ENCODE data around the gene FYN. TPM values are rescaled to one million over a fixed set of nuclear protein-coding genes. Genes with fewer than 3 reads are reported as not detected.

FYN gene
- polyA plus RNA-seq, 1 experiment = 55.1 TPM

DNA sequence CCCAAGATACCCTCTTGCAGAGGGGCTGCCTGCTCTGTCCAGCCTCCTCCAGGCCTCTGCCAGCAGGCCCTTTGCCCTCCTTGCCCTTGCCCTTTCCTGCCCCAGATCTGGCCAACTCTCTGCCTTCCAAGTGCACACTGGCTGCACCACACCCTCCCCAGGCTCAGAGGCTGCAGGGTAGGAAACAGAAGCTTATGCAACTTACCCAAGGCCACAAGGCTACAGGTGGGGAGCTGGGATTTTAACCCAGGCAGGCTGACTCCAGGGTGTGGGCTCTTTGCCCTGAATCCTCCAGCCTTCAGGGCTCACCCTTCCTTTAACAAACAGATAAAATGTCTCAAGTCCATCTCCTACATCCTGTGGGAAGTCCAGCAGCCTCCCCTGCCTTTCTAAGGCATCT, 253.1 kb downstream of the FYN start:
- POLR2A ChIA-PET = no interaction called here

DNA sequence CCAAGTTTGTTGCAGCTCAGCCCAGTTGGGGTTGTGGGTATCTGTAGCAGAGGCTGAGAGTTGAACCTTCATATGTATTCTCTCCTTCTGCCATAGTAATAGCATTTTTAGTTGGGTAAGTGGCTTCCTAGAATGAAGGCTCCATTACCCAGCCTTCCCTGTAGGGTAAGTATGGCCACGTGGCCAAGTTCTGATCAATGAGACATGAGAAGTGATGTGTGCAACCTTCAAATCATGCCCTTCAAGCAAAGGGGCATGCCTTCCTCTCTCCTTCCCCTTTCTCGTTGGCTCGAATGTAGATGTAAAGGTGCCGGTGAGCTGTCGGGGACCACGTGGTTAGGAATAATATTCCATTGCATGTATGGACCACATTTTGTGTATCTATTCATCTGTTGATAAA, 254.8 kb downstream of the FYN start:
- Histone ChIP-seq H3K36me3 (ENCODE audit: control insufficient read depth, insufficient read depth, low read length) (no peaks in the 10 kb centered on the region), H3K4me3 (ENCODE audit: low read depth, low read length) (no peak overlapping the region), H3K27me3 (ENCODE audit: control insufficient read depth, insufficient read depth, low read length) (peaks cover 9% of the 10 kb centered on the region)
- no peak for DNase-seq (ENCODE audit: low read depth)
- ChIA-PET POLR2A (no interaction called here), CTCF (no interaction called here)
- TF ChIP-seq, protein P1, sequence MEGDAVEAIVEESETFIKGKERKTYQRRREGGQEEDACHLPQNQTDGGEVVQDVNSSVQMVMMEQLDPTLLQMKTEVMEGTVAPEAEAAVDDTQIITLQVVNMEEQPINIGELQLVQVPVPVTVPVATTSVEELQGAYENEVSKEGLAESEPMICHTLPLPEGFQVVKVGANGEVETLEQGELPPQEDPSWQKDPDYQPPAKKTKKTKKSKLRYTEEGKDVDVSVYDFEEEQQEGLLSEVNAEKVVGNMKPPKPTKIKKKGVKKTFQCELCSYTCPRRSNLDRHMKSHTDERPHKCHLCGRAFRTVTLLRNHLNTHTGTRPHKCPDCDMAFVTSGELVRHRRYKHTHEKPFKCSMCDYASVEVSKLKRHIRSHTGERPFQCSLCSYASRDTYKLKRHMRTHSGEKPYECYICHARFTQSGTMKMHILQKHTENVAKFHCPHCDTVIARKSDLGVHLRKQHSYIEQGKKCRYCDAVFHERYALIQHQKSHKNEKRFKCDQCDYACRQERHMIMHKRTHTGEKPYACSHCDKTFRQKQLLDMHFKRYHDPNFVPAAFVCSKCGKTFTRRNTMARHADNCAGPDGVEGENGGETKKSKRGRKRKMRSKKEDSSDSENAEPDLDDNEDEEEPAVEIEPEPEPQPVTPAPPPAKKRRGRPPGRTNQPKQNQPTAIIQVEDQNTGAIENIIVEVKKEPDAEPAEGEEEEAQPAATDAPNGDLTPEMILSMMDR (IDR thresholded peaks at IDR 0.05; ENCODE audit: insufficient read depth, low read depth, low read length) = no peak

More for the DNA sequence above, 253.1 kb downstream of the FYN start:
- CTCF ChIA-PET = no interaction called here
- no peak overlapping the region for H3K4me3 ChIP-seq (ENCODE audit: low read depth, low read length)
- no peak for DNase-seq (ENCODE audit: low read depth)
- peaks cover 9% of the 10 kb centered on the region for H3K27me3 ChIP-seq (ENCODE audit: control insufficient read depth, insufficient read depth, low read length)
- TF ChIP-seq, protein P1 (IDR thresholded peaks at IDR 0.05; ENCODE audit: insufficient read depth, low read depth, low read length) = no peak
- no peaks in the 10 kb centered on the region for H3K36me3 ChIP-seq (ENCODE audit: control insufficient read depth, insufficient read depth, low read length)

DNA sequence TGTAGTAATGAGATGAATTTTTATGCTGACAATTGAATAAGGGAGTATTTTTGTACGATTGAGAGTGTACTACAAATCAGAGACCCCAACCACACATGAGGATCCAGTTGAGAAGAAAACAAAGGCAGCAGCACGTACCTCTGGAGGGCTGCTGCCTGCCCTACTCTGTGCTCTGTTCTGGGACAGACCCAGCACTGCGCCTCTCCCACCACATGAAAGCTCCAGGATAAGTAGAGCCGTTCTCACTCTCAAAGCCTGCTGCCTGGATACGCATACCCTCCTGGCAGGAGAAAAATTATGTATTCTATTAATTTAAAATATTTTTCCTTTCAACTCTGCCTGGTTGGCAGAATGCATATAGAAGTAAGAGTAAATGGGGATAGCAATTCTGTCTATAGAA, 256.1 kb downstream of the FYN start:
- CTCF ChIA-PET = no interaction called here
- TF ChIP-seq, protein P1 (IDR thresholded peaks at IDR 0.05; ENCODE audit: insufficient read depth, low read depth, low read length) = no peak
- Histone ChIP-seq H3K36me3 (ENCODE audit: control insufficient read depth, insufficient read depth, low read length) (no peaks in the 10 kb centered on the region), H3K27me3 (ENCODE audit: control insufficient read depth, insufficient read depth, low read length) (peaks cover 9% of the 10 kb centered on the region), H3K4me3 (ENCODE audit: low read depth, low read length) (no peak overlapping the region)
- POLR2A ChIA-PET = interaction anchor here (0.6 kb wide), 1 partner anchor 526 kb away, joined by 7 read pairs; no protein-coding TSS in a partner anchor
- DNase-seq (ENCODE audit: low read depth) = no peak

DNA sequence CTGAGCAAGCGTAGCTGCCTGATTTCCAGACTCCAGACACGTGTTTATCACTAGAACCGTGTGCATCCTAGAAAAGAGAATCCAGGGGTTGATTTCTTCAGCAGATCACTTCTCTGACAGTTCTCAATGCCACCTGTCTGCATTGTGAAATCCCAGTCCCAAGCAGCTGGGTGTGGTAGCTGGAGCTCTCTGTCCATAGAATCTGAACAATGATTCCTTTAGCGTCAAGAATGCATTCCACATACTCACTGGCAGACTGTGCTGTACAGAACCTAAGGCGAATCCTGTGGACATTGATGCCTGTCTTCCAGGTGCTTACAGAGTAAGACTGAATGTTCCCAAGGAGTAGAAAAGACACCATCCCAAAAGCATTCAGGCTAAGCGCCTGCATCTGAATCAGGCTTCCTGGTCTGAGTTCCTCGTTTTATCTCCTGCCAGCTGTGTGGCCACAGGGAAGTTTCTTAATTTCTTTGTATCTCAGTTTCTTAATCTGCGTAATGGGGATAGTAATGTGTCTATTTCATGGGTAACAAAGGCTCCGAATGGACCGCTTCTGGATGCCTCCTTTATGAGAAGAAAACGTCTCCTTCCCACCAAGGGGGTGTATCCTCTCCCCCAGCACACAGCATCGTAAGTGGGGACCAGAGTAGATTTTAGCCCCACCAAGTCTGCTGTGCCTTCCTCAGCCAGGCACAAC, 257.2 kb downstream of the FYN start:
- POLR2A ChIA-PET = no interaction called here
- CTCF ChIA-PET = interaction anchor here (0.8 to 1.0 kb wide), 2 partner anchors 10 to 13 kb away, joined by 3 read pairs; no protein-coding TSS in a partner anchor
- no peak for DNase-seq (ENCODE audit: low read depth)
- TF ChIP-seq, protein P1 (IDR thresholded peaks at IDR 0.05; ENCODE audit: insufficient read depth, low read depth, low read length) = no peak
- H3K4me3 ChIP-seq (ENCODE audit: low read depth, low read length) = no peak overlapping the region
- no peaks in the 10 kb centered on the region for H3K36me3 ChIP-seq (ENCODE audit: control insufficient read depth, insufficient read depth, low read length)
- peaks cover 9% of the 10 kb centered on the region for H3K27me3 ChIP-seq (ENCODE audit: control insufficient read depth, insufficient read depth, low read length)

DNA sequence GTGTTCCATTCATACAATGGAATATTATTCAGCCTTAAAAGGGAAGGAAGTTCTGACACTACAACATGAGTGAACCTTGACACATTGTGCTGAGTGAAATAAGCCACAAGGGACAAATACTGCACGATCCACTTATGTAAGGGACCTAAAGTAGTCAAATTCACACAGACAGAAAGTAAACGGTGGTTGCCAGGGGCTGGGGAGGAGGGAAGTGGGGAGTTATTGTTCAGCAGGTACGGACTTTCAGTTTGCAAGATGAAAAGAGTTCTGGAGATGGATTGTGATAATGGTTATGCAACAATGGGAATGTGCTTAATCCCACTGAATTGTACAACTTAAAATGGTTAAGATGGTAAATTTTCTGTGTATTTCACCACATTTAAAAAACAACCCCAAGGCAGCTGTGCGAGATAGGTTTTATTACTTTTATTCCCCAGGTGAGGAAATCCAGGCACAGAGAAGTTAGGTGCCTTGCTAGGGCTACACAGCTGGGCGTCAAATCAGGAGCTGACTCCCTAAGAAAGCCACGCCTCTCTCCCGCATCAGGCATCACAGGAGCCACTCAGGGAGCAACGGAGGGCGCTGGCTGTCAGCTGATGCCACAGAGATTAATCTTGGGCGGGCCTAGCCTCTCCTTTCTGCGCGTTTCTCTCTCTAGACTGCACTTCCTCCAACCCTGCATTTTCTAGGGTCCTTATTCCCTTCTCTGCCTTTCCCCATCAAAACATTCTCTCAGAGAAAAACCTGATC, 258.2 kb downstream of the FYN start:
- H3K36me3 ChIP-seq (ENCODE audit: control insufficient read depth, insufficient read depth, low read length) = no peaks in the 10 kb centered on the region
- TF ChIP-seq, protein P1 (IDR thresholded peaks at IDR 0.05; ENCODE audit: insufficient read depth, low read depth, low read length) = no peak
- no peak for DNase-seq (ENCODE audit: low read depth)
- CTCF ChIA-PET = no interaction called here
- peaks cover 9% of the 10 kb centered on the region for H3K27me3 ChIP-seq (ENCODE audit: control insufficient read depth, insufficient read depth, low read length)
- no peak overlapping the region for H3K4me3 ChIP-seq (ENCODE audit: low read depth, low read length)
- POLR2A ChIA-PET = no interaction called here

All from BJ (cell line).